ENCODE measurements around the gene DNAJC6. TPM values are rescaled to one million over a fixed set of nuclear protein-coding genes. Genes with fewer than 3 reads are reported as not detected.

Gene DNAJC6
- polyA plus RNA-seq, 1 experiment = 0.09 TPM

DNA sequence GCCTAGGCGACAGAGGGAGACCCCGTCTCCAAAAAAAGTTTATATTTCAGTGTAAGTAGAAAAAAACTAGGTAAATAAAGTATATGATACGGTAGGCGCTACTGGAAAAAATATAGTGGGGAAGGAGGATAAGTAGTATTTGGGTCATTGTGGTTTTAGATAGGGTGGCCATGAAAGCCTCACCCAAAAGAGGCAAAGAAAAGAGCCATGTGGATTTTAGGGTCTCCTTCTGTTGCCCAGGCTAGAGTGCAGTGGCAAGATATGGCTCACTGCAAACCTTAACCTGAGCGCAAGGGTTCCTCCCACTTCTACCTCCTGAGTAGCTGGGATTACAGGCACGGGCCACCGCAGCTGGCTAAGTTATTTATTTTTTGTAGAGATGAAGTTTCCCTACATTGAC, 128.3 kb downstream of the DNAJC6 start:
- Histone ChIP-seq H3K27ac (ENCODE audit: low read depth, low read length) (no peak overlapping the region), H3K27me3 (ENCODE audit: control insufficient read depth, insufficient read depth, low read length) (no peaks in the 10 kb centered on the region), H3K9me3 (ENCODE audit: control insufficient read depth, insufficient read depth, low read length) (no peaks in the 10 kb centered on the region), H3K4me3 (ENCODE audit: low read depth, low read length) (no peak overlapping the region)
- TF ChIP-seq, protein P1, sequence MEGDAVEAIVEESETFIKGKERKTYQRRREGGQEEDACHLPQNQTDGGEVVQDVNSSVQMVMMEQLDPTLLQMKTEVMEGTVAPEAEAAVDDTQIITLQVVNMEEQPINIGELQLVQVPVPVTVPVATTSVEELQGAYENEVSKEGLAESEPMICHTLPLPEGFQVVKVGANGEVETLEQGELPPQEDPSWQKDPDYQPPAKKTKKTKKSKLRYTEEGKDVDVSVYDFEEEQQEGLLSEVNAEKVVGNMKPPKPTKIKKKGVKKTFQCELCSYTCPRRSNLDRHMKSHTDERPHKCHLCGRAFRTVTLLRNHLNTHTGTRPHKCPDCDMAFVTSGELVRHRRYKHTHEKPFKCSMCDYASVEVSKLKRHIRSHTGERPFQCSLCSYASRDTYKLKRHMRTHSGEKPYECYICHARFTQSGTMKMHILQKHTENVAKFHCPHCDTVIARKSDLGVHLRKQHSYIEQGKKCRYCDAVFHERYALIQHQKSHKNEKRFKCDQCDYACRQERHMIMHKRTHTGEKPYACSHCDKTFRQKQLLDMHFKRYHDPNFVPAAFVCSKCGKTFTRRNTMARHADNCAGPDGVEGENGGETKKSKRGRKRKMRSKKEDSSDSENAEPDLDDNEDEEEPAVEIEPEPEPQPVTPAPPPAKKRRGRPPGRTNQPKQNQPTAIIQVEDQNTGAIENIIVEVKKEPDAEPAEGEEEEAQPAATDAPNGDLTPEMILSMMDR (IDR thresholded peaks at IDR 0.05; ENCODE audit: low read depth, low read length) = no peak
- ChIA-PET CTCF (interaction anchor here (0.7 to 5.0 kb wide), 4 partner anchors 14 to 805 kb away, joined by 4 to 32 read pairs (median 8); no protein-coding TSS in a partner anchor), POLR2A (no interaction called here)
- DNase-seq (ENCODE audit: low read depth, low spot score) = no peak

DNA sequence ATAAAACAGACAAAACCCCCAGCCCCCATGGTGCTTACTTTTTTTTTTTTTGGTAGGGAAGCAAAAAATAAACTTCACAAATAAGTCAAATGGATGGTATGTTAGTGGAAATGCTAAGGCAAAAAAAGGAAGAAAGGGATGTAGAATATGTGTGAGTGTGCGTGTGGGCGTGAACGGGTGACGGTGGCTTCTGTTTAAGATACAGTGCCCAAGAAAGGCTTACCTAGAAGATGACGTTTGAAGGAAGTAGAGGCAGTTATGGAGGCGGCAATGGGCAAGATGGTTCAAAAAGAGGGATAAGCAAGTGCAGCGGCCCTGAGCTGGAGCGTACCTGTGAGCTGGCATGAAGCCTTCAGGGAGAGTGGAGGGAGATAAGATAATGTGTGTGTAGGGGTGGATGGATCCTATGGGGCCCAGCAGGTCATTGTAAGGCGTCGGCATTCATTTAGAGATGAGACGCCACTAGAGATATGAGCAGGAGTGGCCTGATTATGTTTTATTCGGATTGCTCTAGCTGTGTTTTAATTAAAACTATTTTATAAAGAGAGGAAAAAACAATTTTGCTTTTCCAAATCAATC, 131.1 kb downstream of the DNAJC6 start:
- CTCF ChIA-PET = interaction anchor here (4.3 kb wide), 1 partner anchor 10 kb away, joined by 37 read pairs; no protein-coding TSS in a partner anchor

DNA sequence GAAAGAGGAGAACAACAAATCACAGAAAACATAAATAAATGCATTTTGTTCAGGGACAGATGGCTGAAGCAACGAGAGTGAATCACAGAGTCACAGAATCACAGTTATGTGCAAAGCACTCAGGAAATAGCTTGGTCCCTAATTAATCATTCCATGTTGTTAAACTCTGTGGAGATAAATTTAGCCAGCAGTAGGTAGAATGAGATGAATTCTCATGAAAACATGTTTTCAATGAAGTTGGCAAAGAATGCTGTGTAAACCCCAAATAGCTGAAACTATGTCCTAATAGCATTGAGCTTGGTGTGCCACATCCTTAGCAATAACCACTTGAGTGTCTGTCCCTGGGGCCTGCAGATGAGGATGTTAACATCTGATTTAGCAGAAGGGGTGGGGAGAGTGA, 131.6 kb downstream of the DNAJC6 start:
- POLR2A ChIA-PET = no interaction called here
- H3K27me3 ChIP-seq (ENCODE audit: control insufficient read depth, insufficient read depth, low read length) = no peaks in the 10 kb centered on the region
- no peak overlapping the region for H3K27ac ChIP-seq (ENCODE audit: low read depth, low read length)
- TF ChIP-seq, protein P1 (IDR thresholded peaks at IDR 0.05; ENCODE audit: low read depth, low read length) = no peak
- CTCF ChIA-PET = interaction anchor here (4.3 kb wide), 1 partner anchor 10 kb away, joined by 37 read pairs; no protein-coding TSS in a partner anchor
- DNase-seq (ENCODE audit: low read depth, low spot score) = no peak
- H3K4me3 ChIP-seq (ENCODE audit: low read depth, low read length) = no peak overlapping the region
- H3K9me3 ChIP-seq (ENCODE audit: control insufficient read depth, insufficient read depth, low read length) = no peaks in the 10 kb centered on the region

More for the DNA sequence above, 131.1 kb downstream of the DNAJC6 start:
- H3K4me3 ChIP-seq (ENCODE audit: low read depth, low read length) = no peak overlapping the region
- H3K9me3 ChIP-seq (ENCODE audit: control insufficient read depth, insufficient read depth, low read length) = no peaks in the 10 kb centered on the region
- H3K27me3 ChIP-seq (ENCODE audit: control insufficient read depth, insufficient read depth, low read length) = no peaks in the 10 kb centered on the region
- DNase-seq (ENCODE audit: low read depth, low spot score) = no peak
- TF ChIP-seq, protein P1 (IDR thresholded peaks at IDR 0.05; ENCODE audit: low read depth, low read length) = no peak
- POLR2A ChIA-PET = no interaction called here
- H3K27ac ChIP-seq (ENCODE audit: low read depth, low read length) = no peak overlapping the region

DNA sequence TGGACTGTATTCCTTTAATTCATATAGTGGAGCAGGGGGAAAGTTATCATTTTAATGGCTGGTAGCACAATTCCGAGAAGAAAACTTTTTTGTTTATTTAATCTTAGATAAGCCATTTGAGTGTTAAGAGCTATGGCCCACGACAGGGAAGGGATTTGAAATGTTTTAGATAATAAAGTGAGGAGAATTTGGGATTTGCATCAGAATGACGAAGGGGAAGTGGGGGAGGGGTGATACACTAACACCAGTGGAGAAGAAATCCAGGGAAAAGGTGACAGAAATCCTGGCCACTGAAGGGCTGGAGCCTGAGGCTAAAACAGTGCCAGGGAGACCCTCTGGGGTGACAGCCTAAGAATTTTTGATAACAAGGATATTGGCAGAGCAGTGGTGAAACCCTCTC, 132.1 kb downstream of the DNAJC6 start:
- Histone ChIP-seq H3K4me3 (ENCODE audit: low read depth, low read length) (no peak overlapping the region), H3K9me3 (ENCODE audit: control insufficient read depth, insufficient read depth, low read length) (no peaks in the 10 kb centered on the region)

DNA sequence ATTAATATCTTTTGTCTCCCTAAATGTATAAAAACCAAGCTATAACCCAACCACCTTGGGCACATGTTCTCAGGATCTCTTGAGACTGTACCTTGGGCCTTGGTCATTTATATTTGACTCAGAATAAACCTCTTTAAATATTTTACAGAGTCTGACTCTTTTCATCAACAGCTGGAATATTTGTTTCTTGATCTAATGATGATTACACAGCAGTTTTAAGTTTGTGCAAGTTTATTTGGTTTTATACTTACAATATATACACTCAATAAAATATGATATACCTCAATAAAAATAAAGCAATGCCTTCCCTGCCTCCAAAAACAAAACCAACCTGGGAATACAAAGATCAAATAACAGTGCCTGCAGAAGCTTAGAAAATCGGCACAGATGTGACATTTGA, 133.1 kb downstream of the DNAJC6 start:
- TF ChIP-seq, protein P1 (IDR thresholded peaks at IDR 0.05; ENCODE audit: low read depth, low read length) = no peak
- H3K4me3 ChIP-seq (ENCODE audit: low read depth, low read length) = no peak overlapping the region
- no peaks in the 10 kb centered on the region for H3K27me3 ChIP-seq (ENCODE audit: control insufficient read depth, insufficient read depth, low read length)
- CTCF ChIA-PET = interaction anchor here (4.3 kb wide), 1 partner anchor 12 kb away, joined by 37 read pairs; no protein-coding TSS in a partner anchor
- DNase-seq (ENCODE audit: low read depth, low spot score) = no peak
- POLR2A ChIA-PET = no interaction called here
- no peaks in the 10 kb centered on the region for H3K9me3 ChIP-seq (ENCODE audit: control insufficient read depth, insufficient read depth, low read length)
- no peak overlapping the region for H3K27ac ChIP-seq (ENCODE audit: low read depth, low read length)

More for the DNA sequence above, 132.1 kb downstream of the DNAJC6 start:
- ChIA-PET POLR2A (no interaction called here), CTCF (interaction anchor here (4.3 kb wide), 1 partner anchor 11 kb away, joined by 37 read pairs; no protein-coding TSS in a partner anchor)
- H3K27me3 ChIP-seq (ENCODE audit: control insufficient read depth, insufficient read depth, low read length) = no peaks in the 10 kb centered on the region
- TF ChIP-seq, protein P1 (IDR thresholded peaks at IDR 0.05; ENCODE audit: low read depth, low read length) = no peak
- no peak overlapping the region for H3K27ac ChIP-seq (ENCODE audit: low read depth, low read length)
- DNase-seq (ENCODE audit: low read depth, low spot score) = no peak

Data from AG04450 (cell line).